NT2/D1 (cell line): ENCODE measurements around the gene CALY.

Source experiments
- DNase-seq: peaks from one replicate; pipeline ENCODE4 v3.0.0-alpha.2; 2011; ENCODE audit warnings: low read depth, low spot score
- H3K27me3 ChIP-seq: 2 replicates; pipeline ENCODE4 v1.6.0; 2011; ENCODE audit warnings: mild to moderate bottlenecking; ENCODE audit not compliant: insufficient read length, insufficient read depth
- H3K36me3 ChIP-seq: 2 replicates; pipeline ENCODE4 v1.6.1; 2011; ENCODE audit warnings: mild to moderate bottlenecking, low read length, mixed read lengths; ENCODE audit not compliant: insufficient read depth, insufficient read length
- H3K4me1 ChIP-seq: 2 replicates; pipeline ENCODE4 v1.5.1; 2011; ENCODE audit not compliant: insufficient read depth, insufficient read length
- H3K4me3 ChIP-seq: 2 replicates; pipeline ENCODE4 v1.5.1; 2011; ENCODE audit warnings: low read depth; ENCODE audit not compliant: insufficient read length
- H3K9ac ChIP-seq: 2 replicates; pipeline ENCODE4 v1.6.0; 2011; ENCODE audit warnings: low read depth; ENCODE audit not compliant: insufficient read length
- H3K9me3 ChIP-seq: 2 replicates; pipeline ENCODE4 v1.5.1; 2011; ENCODE audit warnings: mild to moderate bottlenecking, low read length; ENCODE audit not compliant: insufficient read depth
- SUZ12 ChIP-seq: IDR thresholded peaks from 2 replicates; pipeline ENCODE4 v1.6.1; 2011; ENCODE audit not compliant: insufficient read length, insufficient read depth; ENCODE audit errors: extremely low read depth
- YY1 ChIP-seq: IDR thresholded peaks from 2 replicates; pipeline ENCODE4 v1.6.1; 2011; ENCODE audit not compliant: insufficient read length, insufficient read depth
- ZNF274 ChIP-seq: IDR thresholded peaks from 2 replicates; pipeline ENCODE4 v1.6.1; 2011; ENCODE audit warnings: mild to moderate bottlenecking, low read depth, low read length

CALY gene

GRCh38 chr10:133310789-133311188 is 25.9 kb downstream of the CALY start:
- TF ChIP-seq YY1 (no peak), SUZ12 (no peak), ZNF274 (no peak)
- Histone ChIP-seq H3K27me3 (no peaks in the 10 kb centered on the region), H3K4me1 (peaks cover 10% of the 10 kb centered on the region), H3K4me3 (no peak overlapping the region), H3K9ac (no peak overlapping the region), H3K36me3 (peaks cover 45% of the 10 kb centered on the region), H3K9me3 (no peaks in the 10 kb centered on the region)
- no peak for DNase-seq

DNA sequence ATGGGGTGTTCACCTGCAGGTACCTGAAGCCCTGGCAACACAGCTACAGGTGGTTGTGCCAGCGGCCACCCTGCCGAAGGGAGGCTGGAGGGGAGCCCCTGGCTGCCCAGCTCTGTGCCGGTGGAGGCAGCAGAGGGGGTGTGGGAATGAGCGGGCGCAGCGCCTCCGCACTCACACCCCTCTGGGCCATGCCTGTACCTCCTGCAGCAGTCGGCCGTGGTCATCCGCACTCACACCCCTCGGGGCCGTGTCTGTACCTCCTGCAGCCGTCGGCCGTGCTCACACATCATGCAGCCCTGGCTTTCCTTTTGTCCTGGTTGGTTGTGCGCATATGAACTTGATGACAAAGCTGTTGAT is 26.3 kb downstream of the CALY start:
- H3K4me1 ChIP-seq = peaks cover 10% of the 10 kb centered on the region
- peaks cover 48% of the 10 kb centered on the region for H3K36me3 ChIP-seq
- H3K9ac ChIP-seq = no peak overlapping the region
- DNase-seq = no peak
- no peaks in the 10 kb centered on the region for H3K9me3 ChIP-seq
- no peaks in the 10 kb centered on the region for H3K27me3 ChIP-seq
- TF ChIP-seq YY1 (no peak), SUZ12 (no peak), ZNF274 (no peak)
- no peak overlapping the region for H3K4me3 ChIP-seq

DNA sequence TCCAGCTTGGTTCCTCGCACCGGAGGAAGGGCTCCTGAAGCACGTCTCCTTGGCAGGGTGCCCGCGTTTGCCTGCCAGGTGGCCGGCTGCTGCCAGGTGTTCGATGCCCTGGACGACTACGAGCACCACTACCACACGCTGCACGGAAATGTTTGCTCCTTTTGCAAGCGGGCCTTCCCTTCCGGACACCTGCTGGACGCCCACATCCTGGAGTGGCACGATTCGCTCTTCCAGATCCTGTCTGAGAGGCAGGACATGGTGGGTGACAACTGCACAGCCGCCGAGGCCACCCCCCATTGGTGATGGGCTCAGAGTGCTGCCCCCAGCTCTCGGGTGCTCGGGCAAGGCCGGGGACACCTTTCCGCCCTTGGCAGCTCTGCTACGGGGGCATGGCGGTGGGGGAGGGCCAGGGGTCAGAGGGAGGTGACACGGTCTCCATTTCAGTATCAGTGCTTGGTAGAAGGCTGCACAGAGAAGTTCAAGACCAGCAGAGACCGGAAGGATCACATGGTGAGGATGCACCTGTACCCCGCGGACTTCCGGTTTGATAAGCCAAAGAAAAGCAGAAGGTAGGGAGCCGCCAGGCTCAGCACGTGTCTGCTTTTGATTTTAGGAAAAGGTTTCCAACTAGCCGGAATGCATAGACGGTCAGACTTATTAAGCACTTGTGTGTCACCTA is 26.8 kb downstream of the CALY start:
- H3K9me3 ChIP-seq = no peaks in the 10 kb centered on the region
- TF ChIP-seq SUZ12 (no peak), YY1 (no peak), ZNF274 (no peak)
- no peak overlapping the region for H3K4me3 ChIP-seq
- H3K36me3 ChIP-seq = peaks cover 48% of the 10 kb centered on the region
- no peaks in the 10 kb centered on the region for H3K27me3 ChIP-seq
- peaks cover 10% of the 10 kb centered on the region for H3K4me1 ChIP-seq
- peak overlapping the region; percentile 50 for H3K9ac ChIP-seq
- DNase-seq = no peak

DNA sequence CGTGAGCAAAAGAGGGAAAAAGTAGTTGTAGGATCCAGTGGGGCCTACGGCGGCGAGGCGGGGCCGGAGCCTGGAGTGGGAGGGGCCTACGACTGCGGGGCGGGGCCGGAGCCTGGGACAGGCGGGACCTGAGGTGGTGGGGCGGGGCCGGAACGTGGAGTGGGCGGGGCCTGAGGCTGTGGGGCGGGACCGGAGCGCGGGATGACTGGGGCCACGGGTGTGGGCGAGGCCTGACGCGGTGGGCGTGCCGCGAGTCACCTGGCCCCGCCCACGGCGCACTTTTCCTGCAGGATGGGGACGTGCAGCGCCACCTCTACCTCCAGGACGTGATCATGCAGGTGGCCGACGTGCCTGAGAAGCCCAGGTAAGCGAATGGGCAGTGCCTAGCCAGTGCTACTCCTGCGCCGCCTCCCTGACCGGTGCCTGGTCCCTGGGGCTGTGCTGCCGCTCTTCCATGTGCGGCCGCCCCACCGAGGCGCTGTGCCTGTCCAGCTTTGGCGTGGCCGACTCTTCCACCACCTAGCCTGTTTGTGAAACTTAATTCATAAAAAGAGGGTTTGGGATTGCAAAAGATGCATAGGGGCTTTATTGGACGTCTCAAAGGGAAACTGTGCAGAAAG is 27.5 kb downstream of the CALY start:
- Histone ChIP-seq H3K4me1 (peaks cover 10% of the 10 kb centered on the region), H3K27me3 (no peaks in the 10 kb centered on the region), H3K9me3 (no peaks in the 10 kb centered on the region), H3K4me3 (peak overlapping the region; percentile 79), H3K36me3 (peaks cover 48% of the 10 kb centered on the region), H3K9ac (peak overlapping the region; percentile 93)
- peak; percentile 74 for DNase-seq
- TF ChIP-seq YY1 (no peak), SUZ12 (no peak), ZNF274 (no peak)

GRCh38 chr10:133308421-133309099 is 28.1 kb downstream of the CALY start, which contains the start of the genes TUBGCP2 and ZNF511:
TUBGCP2 (minus strand) TSS chr10:133308872; CDS start chr10:133302941, 5,931 bp downstream.
ZNF511 (plus strand) TSS chr10:133308914; CDS start chr10:133308944, 30 bp downstream.
- peaks cover 10% of the 10 kb centered on the region for H3K4me1 ChIP-seq
- DNase-seq = peak; percentile 46
- peaks cover 50% of the 10 kb centered on the region for H3K36me3 ChIP-seq
- no peak for TF ChIP-seq ZNF274
- no peak for TF ChIP-seq SUZ12
- no peak for TF ChIP-seq YY1
- no peaks in the 10 kb centered on the region for H3K27me3 ChIP-seq
- H3K9ac ChIP-seq = peak within 1 kb of the TSS; percentile 93
- H3K9me3 ChIP-seq = no peaks in the 10 kb centered on the region
- H3K4me3 ChIP-seq = peak within 1 kb of the TSS; percentile 79

DNA sequence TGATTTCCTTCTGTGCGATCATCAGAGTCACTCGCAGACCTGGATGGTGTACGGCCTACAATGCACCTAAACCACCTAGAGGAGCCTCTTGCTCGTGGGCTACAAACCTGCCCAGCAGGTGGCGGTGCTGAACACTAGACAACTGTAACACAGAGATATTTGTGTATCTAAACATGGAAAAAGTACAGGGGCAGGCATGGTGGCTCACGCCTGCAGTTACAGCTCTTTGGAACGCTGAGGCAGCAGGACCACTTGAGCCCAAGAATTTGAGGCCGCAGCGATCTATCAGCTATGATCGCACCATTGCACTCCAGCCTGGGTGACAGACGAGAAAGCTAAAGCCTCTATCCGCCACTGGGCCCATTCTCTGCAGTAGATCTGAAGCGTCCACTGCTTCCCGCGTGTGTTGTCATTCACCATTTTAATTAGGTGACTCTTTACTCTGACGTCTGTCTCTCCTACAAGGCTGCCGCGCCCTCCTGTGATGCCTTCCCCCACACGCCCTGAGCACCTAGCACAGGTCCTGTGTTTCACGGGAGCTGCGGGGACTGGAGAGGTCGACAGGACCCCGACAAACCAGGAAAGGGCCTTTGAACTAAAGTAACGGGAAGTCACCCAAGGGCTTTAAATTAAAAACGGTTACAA is 28.8 kb downstream of the CALY start:
- Histone ChIP-seq H3K9me3 (no peaks in the 10 kb centered on the region), H3K27me3 (no peaks in the 10 kb centered on the region), H3K9ac (peak overlapping the region; percentile 73), H3K4me3 (peak overlapping the region; percentile 79), H3K36me3 (peaks cover 52% of the 10 kb centered on the region), H3K4me1 (peaks cover 10% of the 10 kb centered on the region)
- TF ChIP-seq SUZ12 (no peak), ZNF274 (no peak), YY1 (no peak)
- no peak for DNase-seq
